ENCODE data around the gene CRYAA.
"Not testable (repeated sequence)": the region's sequence is repeated elsewhere in the genome, so short reads cannot be mapped to it uniquely, and the experiment has no call there.

The CRYAA gene

GRCh38 chr21:43168708-43169107, at the start of gene CRYAA:
Gene CRYAA, plus strand, starts transcription at chr21:43169008. Its CDS starts 92 bp downstream, at chr21:43169100.
- not testable (repeated sequence) for DNase-seq

- DNase-seq, result not testable (repeated sequence)
These were observed 38.7 kb upstream of the CRYAA start for GRCh38 chr21:43130094-43130493.

GRCh38 chr21:43134520-43134919, 34.3 kb upstream of the CRYAA start:
- DNase-seq, result not testable (repeated sequence)

GRCh38 chr21:43138944-43139343, 29.9 kb upstream of the CRYAA start:
- DNase-seq, result not testable (repeated sequence)

GRCh38 chr21:43141407-43141806, 27.4 kb upstream of the CRYAA start:
- not testable (repeated sequence) for DNase-seq

- DNase-seq, result not testable (repeated sequence)
These were observed 22.2 kb upstream of the CRYAA start for GRCh38 chr21:43146637-43147036.

GRCh38 chr21:43147999-43148398, 20.8 kb upstream of the CRYAA start:
- not testable (repeated sequence) for DNase-seq

- DNase-seq, result not testable (repeated sequence)
These were observed 19.5 kb upstream of the CRYAA start for GRCh38 chr21:43149344-43149743.

GRCh38 chr21:43153601-43154000, 15.2 kb upstream of the CRYAA start:
- DNase-seq, result not testable (repeated sequence)

- DNase-seq, result not testable (repeated sequence)
These were observed 9.3 kb upstream of the CRYAA start for GRCh38 chr21:43159279-43160175.

GRCh38 chr21:43161826-43162707, 6.7 kb upstream of the CRYAA start:
- not testable (repeated sequence) for DNase-seq

GRCh38 chr21:43162708-43163205, 6.1 kb upstream of the CRYAA start:
- DNase-seq, result not testable (repeated sequence)

- not testable (repeated sequence) for DNase-seq
These were observed 4.0 kb upstream of the CRYAA start for GRCh38 chr21:43164823-43165222.

GRCh38 chr21:43165734-43166133, 3.1 kb upstream of the CRYAA start:
- not testable (repeated sequence) for DNase-seq

- DNase-seq, result not testable (repeated sequence)
These were observed 550 bp downstream of the CRYAA start for GRCh38 chr21:43169230-43169886.

- DNase-seq, result not testable (repeated sequence)
These were observed 1.1 kb downstream of the CRYAA start for GRCh38 chr21:43169891-43170290.

- not testable (repeated sequence) for DNase-seq
These were observed 4.0 kb downstream of the CRYAA start for GRCh38 chr21:43172812-43173211.

GRCh38 chr21:43173438-43173837, 4.6 kb downstream of the CRYAA start:
- DNase-seq, result not testable (repeated sequence)

- DNase-seq, result not testable (repeated sequence)
These were observed 5.1 kb downstream of the CRYAA start for GRCh38 chr21:43173930-43174329.

- not testable (repeated sequence) for DNase-seq
These were observed 6.2 kb downstream of the CRYAA start for GRCh38 chr21:43174998-43175397.

GRCh38 chr21:43176621-43177020, 7.8 kb downstream of the CRYAA start:
- DNase-seq, result not testable (repeated sequence)
